GM10847 (cell line): ENCODE data around the gene COL6A3.

ENCODE experiments used
- POLR2A ChIP-seq: IDR thresholded peaks from 2 replicates; pipeline ENCODE4 v1.6.1; 2011; ENCODE audit not compliant: insufficient read length; ENCODE audit errors: extremely low read depth

Gene COL6A3

DNA sequence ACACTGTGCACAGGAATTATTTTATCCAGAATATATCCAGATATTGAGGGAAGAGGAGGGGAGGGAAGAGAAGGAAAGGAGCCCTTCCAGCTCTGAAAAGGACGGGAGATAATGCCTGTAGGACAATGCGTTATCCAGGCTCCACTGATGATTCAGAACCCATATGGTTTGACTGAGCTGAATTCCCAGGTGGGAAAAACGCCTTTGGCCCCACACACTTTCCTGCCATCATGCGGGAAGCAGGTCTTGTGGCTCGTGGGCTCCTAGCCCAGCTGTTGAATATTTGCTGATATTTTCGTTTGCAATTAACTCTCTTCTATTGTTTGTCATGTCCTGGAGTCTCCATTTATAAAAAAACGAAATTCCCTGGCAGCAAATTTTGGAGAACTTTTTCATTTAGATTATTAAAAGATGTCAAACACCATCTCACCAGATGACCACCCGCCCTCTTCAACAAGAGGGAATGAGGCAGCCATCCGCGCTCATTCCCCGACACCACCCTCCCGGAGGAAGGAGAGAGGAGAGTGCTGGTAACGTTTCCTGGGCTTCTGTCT, 8.9 kb downstream of the COL6A3 start:
- TF ChIP-seq POLR2A, result no peak

GRCh38 chr2:237404413-237404812, 9.6 kb downstream of the COL6A3 start:
- TF ChIP-seq POLR2A, result no peak

DNA sequence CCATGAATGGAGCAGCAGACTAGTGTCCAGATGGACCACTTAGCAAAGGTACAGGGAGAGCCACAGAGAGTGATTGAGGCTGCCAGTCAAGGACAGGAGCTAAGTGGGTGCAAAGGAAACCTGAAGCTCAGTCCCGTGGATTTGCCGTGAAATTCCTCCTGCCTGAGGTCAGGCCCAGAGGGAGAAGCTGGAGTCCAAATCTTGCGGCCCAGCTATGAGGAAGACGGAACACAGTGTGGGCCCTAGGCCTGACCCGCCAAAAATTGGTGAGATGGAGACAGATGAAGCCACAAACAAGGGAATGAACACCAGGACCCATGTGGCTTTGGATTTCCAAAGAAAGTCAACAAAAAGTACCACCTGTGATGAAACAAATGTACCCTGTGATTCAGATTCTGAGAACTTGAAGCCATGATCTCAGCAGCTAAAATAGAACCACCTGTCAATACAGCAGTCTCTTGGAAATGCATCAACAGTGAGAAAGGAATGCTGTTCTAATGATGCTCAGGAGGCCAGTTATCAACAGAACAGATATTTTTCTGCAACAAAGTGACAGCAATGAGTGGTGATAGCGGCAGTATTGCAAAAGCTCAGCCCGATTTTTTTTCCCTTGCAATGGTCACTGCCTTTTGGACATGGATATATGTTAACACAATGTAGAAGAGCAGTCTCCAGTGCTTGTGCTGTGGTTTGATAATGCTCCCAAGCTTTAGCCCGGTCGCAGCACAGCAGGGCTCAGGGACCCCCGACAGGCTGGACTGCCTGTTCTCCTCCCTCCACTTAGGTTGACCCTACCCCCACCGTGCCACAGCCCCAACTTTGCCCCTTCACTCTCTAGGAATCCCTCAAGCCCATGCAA, 10.7 kb downstream of the COL6A3 start:
- no peak for TF ChIP-seq POLR2A

DNA sequence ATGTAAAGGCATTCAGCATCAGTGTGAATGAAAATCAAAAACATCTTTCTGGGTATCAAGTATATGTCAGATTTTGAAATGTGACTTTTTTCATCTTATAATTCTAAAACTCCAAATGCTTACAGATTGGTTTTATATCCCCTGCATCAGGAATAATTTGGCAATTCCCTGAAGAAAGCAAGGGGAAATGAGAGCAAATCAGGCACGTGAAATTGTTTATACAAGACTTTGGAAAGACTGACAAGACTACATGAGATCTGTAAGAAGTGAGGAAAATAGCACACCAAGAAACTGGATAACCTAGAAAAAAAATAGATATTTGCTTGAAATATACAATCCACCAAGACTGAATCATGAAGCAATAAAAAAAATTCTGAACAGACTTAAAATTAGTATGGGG, 13.8 kb downstream of the COL6A3 start:
- TF ChIP-seq POLR2A, result no peak

DNA sequence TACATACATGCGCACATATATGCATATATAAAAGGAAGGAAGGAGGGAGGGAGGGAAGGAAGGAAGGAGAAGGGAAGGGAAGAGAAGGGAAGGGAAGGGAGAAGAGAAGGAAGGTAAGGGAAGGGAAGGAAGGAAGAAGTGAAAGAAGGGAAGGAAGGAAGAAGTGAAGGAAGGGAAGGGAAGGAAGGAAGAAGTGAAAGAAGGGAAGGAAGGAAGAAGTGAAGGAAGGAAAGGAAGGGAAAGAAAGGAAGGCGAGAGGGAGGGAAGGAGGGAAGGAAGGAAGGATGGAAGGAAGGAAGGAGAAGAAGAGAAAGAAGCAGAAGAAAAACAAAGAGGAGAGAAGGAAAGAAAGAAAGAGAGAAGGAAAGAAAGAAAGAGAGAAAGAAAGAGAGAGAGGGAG, 16.9 kb downstream of the COL6A3 start:
- no peak for TF ChIP-seq POLR2A

GRCh38 chr2:237393523-237393922, 20.4 kb downstream of the COL6A3 start:
- no peak for TF ChIP-seq POLR2A

DNA sequence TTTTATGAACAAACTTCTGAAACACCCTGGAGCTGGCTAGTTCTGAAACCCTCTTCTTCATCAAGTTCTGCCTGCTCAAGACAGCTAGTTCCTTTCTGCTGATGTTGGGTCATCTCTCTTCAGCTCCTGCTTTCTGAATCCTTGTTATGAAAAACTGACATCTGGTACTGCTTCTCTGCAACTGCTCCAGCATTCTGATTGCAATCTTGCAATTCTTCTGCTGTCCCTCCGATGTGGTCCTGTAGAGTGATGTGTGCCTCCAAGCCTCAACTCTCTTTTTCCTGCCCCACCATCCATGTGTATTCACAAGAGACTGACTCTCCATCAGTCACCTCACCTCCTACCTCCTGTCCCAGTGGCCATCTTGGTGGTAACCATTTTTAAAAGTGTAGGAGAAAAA, 21.8 kb downstream of the COL6A3 start:
- no peak for TF ChIP-seq POLR2A

GRCh38 chr2:237391140-237391539, 22.8 kb downstream of the COL6A3 start:
- no peak for TF ChIP-seq POLR2A

GRCh38 chr2:237390235-237390634, 23.7 kb downstream of the COL6A3 start:
- no peak for TF ChIP-seq POLR2A

DNA sequence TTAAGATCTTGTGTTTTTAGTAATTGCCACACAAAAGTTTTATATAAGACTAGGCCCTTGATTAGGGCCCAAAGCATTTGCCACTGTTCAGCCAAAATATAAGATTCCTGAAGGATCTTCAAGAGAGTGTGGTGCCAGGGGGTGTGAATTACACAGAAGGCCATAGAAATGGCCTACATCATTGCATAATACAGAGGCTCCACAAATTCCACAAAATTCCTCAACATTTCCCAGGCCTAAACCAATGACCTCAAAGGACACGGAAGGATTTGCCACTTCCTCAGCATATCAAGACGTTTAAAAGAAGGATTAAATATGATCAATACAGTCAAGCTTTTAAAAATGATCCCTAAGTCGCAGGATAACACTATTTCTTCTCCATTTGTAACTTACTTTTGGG, 24.1 kb downstream of the COL6A3 start:
- no peak for TF ChIP-seq POLR2A

DNA sequence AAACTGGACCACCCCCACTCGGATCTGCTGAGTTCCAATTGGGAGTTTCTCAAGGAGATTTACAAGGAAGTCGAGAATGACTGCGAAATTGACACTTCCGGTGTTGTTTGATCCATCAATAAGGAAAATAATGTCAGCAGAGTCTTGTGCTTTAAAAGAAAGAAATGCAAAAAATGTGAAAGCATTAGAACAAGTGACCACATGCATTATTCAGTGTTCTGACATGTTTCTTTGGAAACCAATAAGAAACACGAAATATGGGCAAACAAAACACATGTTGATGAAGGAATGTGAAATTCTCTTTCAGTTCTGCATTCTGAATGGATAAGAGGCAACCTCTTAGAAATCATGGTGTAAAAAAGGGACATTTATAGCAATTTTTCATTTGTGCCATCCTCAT, 25.9 kb downstream of the COL6A3 start:
- TF ChIP-seq POLR2A, result no peak

DNA sequence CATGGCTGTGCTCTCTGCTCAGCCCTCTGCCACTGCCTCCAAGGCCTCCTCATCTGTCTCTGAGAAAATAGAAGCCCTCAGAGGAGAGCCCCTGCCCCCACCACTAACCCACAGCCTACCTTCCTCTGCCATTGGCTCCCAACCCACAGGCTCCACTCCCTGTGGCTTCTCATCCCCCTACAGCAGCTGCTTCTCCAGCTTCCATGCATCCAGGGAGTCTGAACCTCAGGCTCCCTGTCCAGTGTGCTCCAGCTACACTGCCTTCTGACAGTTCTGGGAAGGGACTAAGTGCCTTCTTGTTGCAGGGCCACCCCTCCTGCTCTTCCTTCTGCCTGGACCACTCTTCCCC, 29.3 kb downstream of the COL6A3 start:
- TF ChIP-seq POLR2A, result no peak

- no peak for TF ChIP-seq POLR2A
Observed at GRCh38 chr2:237383991-237384671, 29.8 kb downstream of the COL6A3 start.

DNA sequence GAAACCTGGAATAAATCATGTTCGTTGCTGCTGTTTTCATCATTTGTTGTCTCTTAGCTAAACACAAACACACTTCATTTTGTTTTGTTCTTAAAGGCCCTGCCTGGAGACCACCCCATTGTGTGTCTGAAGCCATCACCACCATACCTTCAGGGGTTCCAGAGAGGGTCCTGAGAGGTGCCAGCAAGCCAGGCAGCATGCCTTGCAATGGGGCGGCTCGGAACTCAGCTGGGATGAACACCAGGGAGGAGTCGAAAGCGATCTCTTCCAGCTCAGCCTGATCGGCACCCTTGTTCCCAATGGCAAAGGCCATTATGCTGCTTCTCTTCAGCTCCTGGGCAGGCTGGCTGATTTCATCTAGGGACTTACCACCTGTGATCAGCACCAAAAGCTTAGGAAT, 33.2 kb downstream of the COL6A3 start:
- TF ChIP-seq POLR2A, result no peak

GRCh38 chr2:237379636-237380035, 34.3 kb downstream of the COL6A3 start:
- no peak for TF ChIP-seq POLR2A

GRCh38 chr2:237378650-237379049, 35.3 kb downstream of the COL6A3 start:
- TF ChIP-seq POLR2A, result no peak
